Epithelial cell of proximal tubule (primary cell): Measurements from ENCODE around the gene KRTAP10-10. TPM values are rescaled to one million over a fixed set of nuclear protein-coding genes. Genes with fewer than 3 reads are reported as not detected.

Experiments used
- DNase-seq: peaks from one replicate; pipeline ENCODE4 v3.0.0-alpha.2; 2011; ENCODE audit warnings: low read depth
- H3K4me3 ChIP-seq: 2 replicates; pipeline ENCODE4 v1.5.1; 2011; ENCODE audit warnings: low read depth, mild to moderate bottlenecking, low read length
- CTCF ChIP-seq: conservative IDR thresholded peaks from 2 replicates; pipeline ENCODE4 v1.5.1; 2012; ENCODE audit warnings: low read depth, mild to moderate bottlenecking, low read length
- total RNA-seq: library from RNA; depleted of rRNA; stranded (reverse); fragments of >200 nt; gene quantifications from 2 replicates; pipeline ENCODE4 v1.2.3, GENCODE V29; 2015

KRTAP10-10 gene
- total RNA-seq, 1 donor from 2014 or later: not detected

DNA sequence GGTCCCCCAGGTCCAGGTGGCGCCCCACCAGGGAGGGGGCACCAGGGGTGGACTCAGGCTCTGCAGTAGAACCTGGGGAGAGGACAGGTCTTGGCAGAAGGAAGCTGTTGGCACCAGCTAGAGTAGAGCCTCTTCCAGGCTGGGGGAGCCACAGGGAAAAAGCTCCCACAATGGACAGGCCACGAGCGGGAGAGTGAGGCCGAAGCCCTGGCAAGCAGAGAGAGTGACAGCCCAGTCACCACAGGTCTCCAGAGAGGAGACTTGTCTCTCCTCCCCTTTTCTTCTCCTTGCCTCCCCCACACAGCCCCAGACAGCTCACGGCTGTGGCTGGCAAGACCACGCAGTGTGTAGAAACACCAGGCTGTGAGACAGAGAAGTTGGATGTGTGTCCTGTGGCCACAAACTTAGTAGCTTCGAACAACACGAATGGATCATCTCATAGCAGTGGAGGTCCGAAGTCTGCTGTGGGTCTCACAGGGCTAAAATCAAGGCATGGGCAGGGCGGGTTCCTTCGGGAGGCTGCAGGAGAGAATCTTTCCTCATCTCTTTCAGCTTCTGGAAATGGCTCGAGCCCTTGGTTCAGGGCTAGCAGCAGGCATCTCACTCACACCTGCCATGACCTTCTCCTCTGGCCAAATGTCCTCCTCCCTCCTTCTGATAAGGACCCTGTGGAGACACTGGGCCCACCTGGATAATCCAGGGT is 14.0 kb downstream of the KRTAP10-10 start:
- H3K4me3 ChIP-seq: no peak overlapping the region
- DNase-seq: no peak
- TF ChIP-seq CTCF: no peak

GRCh38 chr21:44653123-44653522 is 16.0 kb downstream of the KRTAP10-10 start:
- DNase-seq: no peak
- H3K4me3 ChIP-seq: no peak overlapping the region
- TF ChIP-seq CTCF: no peak

- TF ChIP-seq CTCF: no peak
- H3K4me3 ChIP-seq: no peak overlapping the region
- no peak for DNase-seq
Measured at GRCh38 chr21:44653656-44654575, 16.8 kb downstream of the KRTAP10-10 start.

GRCh38 chr21:44654576-44655175 is 17.5 kb downstream of the KRTAP10-10 start, which contains the start of gene KRTAP12-4:
KRTAP12-4 (minus strand) TSS chr21:44654659; CDS start chr21:44654614, 45 bp downstream.
- TF ChIP-seq CTCF: no peak
- no peak for DNase-seq
- no peak within 1 kb of the TSS for H3K4me3 ChIP-seq

DNA sequence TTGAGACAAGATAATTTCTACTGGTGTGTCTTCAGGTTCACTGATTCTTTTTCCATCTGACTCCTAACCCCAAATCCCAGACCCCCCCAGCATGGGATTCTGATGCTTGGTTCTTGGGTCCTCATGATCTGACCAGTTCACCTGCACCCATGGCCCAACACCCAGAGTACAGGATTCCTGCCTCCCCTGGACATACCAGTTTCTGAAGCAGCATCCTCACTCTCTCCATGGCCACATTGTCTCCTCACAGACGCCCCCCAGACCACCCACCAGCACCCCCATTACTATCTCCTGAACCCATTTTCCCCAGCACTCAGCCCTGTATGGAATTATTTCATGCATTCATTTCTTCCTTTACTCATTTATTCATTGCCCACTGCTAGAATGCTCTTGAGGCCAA is 19.7 kb downstream of the KRTAP10-10 start:
- no peak for TF ChIP-seq CTCF
- H3K4me3 ChIP-seq: no peak overlapping the region
- DNase-seq: no peak

- TF ChIP-seq CTCF: no peak
- H3K4me3 ChIP-seq: no peak within 1 kb of the TSS
- no peak for DNase-seq
Measured at GRCh38 chr21:44657635-44658540, 20.7 kb downstream of the KRTAP10-10 start, which contains the start of gene KRTAP12-3. KRTAP12-3 (plus strand) TSS chr21:44657932; CDS start chr21:44657980, 48 bp downstream.
